Right lobe of liver (tissue), 4 donors: ENCODE data around the gene ICOSLG.

Source experiments
- CTCF ChIP-seq, 4 donors: fragments of 200-600 bp in 3 of 4; fragments of 450-650 bp in 1 of 4; IDR thresholded peaks; one replicate each; pipeline versions ENCODE4 v1.5.1 to v1.8.0; 2016 to 2022; ENCODE audit warnings: antibody characterized with exemption in 4 of 4, mild to moderate bottlenecking in 2 of 4
- POLR2A ChIP-seq: fragments of 450-650 bp; IDR thresholded peaks from one replicate; pipeline ENCODE4 v1.6.1; 2017; ENCODE audit warnings: antibody characterized with exemption, mild to moderate bottlenecking
- donor health status: DM: no; HTN: no; CAD: no.
- donor health status: DM: no; HTN: no; CAD: no.
- donor health status: DM: no; HTN: yes; CAD: no.

GRCh38 chr21:44282370-44282769 is 41.6 kb upstream of the ICOSLG start:
- TF ChIP-seq POLR2A (no peak), CTCF (IDR thresholded peaks at IDR 0.05) (no peak)
